ENCODE measurements around the gene DCP2. TPM values are rescaled to one million over a fixed set of nuclear protein-coding genes. Genes with fewer than 3 reads are reported as not detected.
A peak's percentile ranks its signal among the peaks of the same experiment; 100 is the strongest.

The DCP2 gene
- total RNA-seq, 1 experiment from 2014 or later, result 35.7 TPM

DNA sequence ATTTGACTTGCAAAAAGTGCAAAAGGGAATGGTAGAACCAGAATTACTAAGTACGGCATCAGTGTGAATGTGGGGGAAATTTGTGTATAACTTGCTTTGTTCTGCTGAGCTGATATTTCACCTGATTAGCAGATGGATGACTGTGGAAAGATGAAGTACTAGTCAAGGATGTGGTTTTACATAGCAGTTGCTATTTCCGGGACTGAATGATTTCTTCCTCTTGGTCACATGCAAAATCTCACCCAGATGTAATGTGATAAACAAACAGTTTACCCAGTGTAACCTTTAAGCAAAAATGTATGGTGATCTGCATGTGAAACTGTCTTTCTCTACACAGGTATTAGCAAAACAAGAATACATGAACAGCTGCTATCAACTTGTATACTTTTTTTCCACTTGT, 46.1 kb downstream of the DCP2 start:
- DNase-seq (ENCODE audit: low spot score), result peak; percentile 66

DNA sequence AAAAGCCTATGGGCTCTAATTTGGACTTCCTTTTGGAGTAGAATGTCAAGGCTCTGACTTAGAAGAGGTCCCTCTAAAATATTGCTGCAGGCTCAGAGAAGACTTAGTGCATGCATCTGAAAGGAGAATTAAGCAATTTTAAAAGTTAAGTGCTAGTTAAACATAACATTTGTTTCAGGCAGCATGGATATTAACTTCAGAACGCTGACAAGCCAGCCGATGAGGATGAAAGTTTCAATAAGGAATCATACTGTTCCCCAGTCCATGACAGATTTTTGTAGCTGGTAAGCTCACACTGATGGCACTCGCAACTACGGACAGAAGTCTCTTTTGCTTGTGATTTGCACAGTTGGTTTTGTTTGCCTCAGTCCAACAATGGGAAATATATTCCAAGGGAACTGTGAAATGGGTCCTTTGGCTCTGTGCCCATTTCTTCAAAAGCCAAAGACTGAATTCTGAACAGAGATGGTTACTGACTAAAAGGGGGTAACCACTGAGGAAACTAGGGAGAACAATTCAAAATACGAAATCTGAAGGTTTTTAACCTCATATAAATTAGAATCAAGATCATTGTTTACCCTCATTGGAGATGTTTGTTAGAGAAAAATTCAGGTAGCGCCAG, 47.6 kb downstream of the DCP2 start:
- DNase-seq (ENCODE audit: low spot score), result no peak

DNA sequence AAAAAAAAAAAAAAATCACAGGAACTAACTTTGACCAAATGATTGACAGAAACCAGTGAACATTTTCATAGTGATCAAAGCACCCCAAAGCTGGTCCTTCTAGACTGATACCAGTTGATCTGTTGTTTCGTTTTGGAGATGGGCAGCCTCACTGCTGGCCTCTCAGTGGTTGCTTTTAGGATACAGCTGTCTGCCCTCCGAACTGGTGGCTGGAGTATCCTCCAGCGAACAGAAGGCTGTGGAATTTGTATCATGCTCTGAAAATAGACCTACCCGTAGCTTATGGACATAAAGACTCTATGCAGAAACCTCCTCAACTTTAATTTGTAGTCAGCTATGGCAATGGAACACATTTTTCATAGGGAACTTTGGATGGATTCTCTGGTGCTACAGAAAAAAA, 49.0 kb downstream of the DCP2 start:
- DNase-seq (ENCODE audit: low spot score), result no peak

DNA sequence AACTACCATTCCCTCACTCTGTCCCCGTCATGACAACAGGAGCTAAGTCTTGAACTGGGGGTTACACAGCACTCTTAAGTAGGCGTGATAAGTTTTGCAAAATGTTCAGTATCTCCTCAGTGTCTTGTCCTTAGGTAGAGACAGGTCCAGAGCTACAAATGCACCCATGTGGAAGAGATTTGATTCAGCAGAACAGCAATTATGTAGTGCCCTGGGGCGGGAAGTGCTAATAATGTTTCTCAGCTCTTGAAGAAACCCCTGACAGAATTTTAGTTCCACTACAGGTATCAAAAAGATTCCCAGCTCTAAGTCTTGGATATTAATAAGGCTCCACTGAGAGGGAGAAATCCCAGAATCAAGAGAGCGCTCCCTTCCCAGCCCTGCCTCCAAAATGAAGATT, 49.6 kb downstream of the DCP2 start:
- no peak for DNase-seq (ENCODE audit: low spot score)

- no peak for DNase-seq (ENCODE audit: low spot score)
These were observed 50.4 kb downstream of the DCP2 start for GRCh38 chr5:113027015-113027414.

DNA sequence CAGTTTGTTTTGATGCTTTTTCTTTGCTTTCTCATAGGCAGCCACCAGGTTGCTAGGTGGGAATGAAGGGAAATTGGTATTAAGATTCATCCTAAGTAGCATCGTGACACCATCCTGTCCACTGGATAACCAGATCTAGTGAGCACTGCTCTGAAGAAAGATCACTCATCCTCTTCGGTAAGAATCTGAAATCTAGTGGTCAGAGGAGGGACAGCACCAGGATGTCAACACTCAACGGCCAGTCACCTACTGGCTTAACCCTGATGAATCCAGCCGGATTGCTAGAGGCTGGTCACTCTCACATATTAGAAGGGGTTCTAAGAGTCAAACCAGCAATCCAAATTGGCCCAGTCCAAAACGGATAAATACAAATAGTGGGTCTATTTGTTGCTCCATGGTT, 50.8 kb downstream of the DCP2 start:
- no peak for DNase-seq (ENCODE audit: low spot score)

GRCh38 chr5:113029614-113030013, 53.0 kb downstream of the DCP2 start:
- DNase-seq (ENCODE audit: low spot score), result no peak

- no peak for DNase-seq (ENCODE audit: low spot score)
These were observed 54.5 kb downstream of the DCP2 start for GRCh38 chr5:113031104-113031503.

DNA sequence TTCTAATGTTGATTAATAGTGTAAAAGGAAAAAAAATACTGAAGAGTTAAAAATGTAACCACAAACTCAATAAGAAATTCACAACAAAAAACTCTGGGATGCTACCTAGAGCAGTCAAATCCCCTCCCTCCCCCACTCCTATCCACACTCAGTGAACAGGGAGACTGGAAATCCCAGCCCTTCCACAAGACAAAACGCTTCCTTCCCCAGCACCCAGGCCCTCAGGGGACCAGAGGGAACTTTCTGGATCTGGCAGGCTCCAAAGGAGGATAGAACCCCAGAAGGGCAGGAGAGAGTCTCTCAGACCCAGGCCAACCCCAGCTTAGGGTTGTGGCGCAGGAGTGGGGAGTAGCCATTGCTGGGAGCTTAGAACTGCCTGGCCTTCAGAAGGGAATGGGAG, 55.0 kb downstream of the DCP2 start:
- no peak for DNase-seq (ENCODE audit: low spot score)

DNA sequence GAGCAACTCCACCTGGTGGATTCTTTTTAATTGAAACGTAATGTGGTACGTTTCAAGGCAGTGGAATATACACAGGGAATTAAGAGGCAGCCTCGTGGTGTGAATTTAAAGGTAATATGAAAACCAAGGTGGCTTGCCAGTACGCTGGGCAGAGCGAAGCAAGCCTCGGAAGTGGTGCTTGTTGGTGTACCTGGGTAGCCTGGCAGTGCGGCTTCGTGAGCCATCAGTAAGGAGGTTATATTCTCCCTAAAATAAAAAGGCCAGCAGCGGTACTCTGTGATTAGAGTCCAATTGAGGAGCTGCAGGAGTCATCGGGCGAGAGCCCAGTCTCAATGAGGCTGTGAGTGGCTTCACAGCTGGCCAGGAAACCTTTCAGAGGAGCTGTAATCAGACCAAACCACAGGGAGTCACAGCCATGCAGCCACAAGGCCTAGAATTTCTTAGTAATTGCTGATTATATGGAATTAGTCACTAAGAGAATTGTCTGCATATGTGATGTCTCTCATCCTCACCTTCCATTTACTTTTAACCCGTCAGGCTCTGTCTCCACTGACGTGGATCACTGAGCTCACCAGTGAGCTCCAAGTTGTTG, 57.7 kb downstream of the DCP2 start:
- DNase-seq (ENCODE audit: low spot score), result peak; percentile 95

DNA sequence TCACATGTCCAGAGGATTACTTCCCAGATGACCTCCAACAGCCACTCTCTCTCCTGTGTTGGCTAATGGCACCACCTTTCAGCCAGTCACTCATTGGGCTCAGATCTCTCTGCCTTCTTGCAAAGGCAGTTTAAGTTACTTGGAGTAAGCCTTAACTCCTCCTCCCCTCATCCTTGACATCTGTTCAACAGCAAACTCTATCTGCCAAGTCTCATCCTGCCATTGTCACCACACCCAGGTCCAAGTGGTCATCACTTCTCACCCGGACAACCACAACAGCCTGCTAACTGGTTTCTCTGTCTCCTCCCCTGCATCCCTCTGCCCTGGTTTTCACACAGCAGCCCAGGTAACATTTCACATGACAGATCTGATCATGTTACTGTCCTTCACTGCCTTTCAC, 58.5 kb downstream of the DCP2 start:
- DNase-seq (ENCODE audit: low spot score), result no peak

DNA sequence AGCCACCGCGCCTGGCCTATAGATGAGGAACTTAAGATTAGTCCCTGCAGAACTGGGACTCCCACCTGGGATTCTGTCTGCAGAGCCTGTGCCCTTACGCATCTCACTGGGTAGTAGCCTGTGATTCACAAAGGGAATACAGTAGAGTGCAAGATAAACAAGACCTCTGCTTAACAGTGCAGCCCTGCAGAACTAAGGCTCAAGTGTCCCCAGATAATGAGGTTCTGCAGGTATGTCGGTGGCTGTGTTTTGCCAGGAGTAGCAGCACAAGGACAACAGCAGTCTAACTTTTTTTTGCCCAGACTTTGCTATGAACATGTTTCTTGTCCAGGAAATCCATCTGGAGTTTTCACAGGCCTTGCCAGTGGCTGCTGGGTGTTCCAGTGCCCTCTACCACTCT, 59.7 kb downstream of the DCP2 start:
- no peak for DNase-seq (ENCODE audit: low spot score)

DNA sequence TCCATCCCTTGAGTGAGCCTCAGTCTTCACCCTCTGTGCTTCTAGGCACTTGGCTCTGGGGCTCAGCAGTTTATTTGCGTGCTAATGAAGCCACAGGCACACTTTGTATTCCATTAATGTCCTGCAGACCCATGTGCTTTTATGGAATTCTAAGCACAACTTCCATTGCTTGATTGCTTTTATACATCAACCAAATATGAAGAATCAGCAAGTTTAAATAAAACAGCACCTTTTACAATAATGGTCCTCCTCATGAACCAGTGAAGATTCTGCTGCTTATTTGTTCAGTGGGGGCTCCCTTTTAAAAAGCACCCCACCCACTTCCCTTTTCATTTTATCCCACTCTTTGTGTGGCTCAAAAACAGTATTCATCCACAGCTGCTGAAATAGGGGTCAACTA, 60.2 kb downstream of the DCP2 start:
- DNase-seq (ENCODE audit: low spot score), result no peak

DNA sequence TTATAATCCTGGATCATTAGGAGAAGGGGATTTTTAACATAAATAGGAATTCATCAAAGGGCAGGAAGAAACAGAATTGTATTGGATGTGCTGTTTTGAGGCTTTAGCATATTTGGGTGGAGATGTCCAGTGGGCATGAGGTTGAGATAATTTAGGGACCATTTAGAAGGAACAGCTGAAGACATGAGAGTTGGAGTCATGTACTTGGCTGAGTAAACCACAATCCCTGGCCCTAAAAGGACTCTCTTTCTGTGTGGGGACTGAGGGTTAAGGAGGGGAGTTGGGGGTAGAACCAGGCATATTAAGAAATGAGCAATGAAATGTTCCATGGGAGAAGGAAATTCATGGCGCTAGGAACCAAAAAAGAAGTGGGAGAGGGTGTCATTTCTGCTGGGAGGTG, 61.5 kb downstream of the DCP2 start:
- no peak for DNase-seq (ENCODE audit: low spot score)

DNA sequence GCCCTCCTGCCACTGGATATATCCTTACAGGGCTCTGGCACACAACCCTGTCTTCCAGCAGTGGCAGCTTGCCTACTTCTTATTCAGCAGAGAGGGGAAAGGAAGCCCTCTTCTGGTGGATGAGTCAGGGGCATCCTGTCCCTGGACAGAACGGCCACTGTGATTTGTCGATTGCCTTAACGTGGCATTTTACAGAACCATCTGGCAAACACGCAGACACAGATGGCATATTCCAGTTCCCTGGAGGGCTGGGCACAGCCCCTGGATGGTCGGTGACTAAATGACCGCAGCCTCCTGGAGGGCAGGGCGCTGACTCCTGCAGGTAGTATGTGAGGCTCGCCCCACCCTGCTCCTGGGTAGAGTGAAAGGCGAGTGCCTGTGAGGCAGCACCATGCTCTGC, 62.1 kb downstream of the DCP2 start:
- peak; percentile 91 for DNase-seq (ENCODE audit: low spot score)

GRCh38 chr5:113039229-113039933, 62.8 kb downstream of the DCP2 start:
- DNase-seq (ENCODE audit: low spot score), result no peak

DNA sequence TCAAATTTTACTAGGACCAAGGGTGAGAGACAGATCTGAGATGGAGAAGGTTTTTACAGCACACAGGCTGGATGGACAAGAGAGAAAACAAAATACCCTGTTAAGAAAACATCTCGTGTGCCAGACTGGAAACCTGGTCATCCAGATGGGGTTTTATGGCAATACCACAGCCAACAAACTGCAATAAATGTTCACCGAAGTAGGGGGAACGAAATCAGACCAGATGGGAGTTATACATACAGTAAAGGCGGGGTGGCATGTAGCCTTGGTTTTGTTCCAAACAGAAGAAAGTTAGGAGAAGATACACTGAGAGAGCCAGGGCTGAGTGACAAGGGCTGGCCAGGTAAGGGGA, 63.3 kb downstream of the DCP2 start:
- no peak for DNase-seq (ENCODE audit: low spot score)

- no peak for DNase-seq (ENCODE audit: low spot score)
These were observed 64.2 kb downstream of the DCP2 start for GRCh38 chr5:113040672-113041260.

DNA sequence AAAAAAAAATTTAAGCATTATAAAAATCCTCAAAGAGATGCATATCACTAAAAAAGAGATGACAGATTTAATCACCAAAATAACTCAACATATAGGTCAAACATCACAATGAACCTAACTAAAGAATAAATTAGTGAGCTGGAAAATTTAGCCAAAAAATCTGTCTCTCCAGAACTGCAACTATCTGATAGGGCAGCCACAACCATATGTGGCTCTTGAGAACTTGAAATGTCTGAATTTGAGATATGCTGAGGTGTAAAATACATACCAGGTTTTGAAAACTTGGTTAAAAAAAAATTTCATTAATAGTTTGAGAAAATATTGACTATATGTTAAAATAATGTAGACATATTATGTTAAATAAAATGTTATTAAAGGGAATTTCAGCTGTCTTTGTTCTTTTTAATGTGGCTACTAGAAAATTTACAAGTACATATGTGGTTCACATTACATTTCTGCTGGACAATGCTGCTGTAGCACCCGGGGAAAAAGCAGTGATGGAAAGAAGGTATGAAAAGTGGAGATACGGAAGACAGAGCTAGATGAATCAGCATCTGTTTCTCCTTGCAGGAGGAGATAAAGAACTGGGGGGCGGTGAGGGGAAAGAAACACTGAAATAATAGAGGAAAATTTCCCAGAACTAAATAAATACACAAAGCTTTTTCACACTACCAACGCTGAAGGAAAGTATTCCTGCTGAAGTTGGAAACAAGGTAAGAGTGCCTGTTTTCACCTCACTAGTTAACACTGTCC, 66.1 kb downstream of the DCP2 start:
- no peak for DNase-seq (ENCODE audit: low spot score)

DNA sequence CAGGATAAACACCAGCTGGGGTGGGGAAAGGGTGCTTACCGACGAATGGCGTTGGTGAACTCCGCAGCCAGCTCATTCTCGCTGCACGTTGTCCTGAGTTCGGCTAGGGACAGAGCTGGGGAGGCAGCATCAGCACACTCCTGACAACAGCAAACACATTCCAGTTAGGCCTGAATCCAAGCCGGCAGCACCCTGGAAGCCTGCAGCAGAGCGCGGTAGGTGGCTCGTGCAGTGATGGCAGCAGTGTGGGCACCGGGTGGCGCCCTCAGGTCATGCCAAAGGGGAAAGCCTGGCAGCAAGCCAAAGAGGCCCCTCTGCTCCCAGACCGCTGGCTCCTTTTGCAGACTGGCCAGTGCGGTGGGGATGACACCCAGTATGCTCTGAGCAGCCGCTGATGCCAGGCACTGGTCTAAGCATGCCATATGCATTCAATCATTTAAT, 66.9 kb downstream of the DCP2 start:
- peak; percentile 50 for DNase-seq (ENCODE audit: low spot score)

- no peak for DNase-seq (ENCODE audit: low spot score)
These were observed 68.3 kb downstream of the DCP2 start for GRCh38 chr5:113044776-113045465.

GRCh38 chr5:113047234-113047633, 70.6 kb downstream of the DCP2 start:
- peak; percentile 85 for DNase-seq (ENCODE audit: low spot score)

Measured in A172 (cell line).